ENCODE measurements around the gene HOXA6.

DNA sequence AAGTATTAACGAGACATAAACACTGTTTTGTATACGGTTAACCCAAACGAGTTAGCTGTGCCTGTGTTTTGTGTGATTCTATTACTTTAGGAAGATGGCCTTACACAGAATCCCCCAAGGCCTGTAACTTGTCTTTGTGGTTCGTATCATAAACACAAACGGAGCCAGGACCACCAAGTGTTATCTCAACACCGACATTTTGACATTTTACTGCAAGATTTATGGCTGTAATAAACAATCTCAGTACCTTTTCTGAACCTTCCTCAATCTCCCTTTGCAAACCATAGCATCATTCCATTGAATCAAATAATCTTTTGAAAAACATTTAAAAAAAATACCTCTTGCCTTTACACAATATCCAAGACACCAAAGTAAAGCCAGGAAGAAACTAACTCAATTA is 14.6 kb downstream of the HOXA6 start:
- no peak for TF ChIP-seq NCOA4 (IDR thresholded peaks at IDR 0.05; ENCODE audit: partially characterized antibody)
- no peak for TF ChIP-seq HDGF (IDR thresholded peaks at IDR 0.05)
